ENCODE results near the gene GALNT11.

The GALNT11 gene

DNA sequence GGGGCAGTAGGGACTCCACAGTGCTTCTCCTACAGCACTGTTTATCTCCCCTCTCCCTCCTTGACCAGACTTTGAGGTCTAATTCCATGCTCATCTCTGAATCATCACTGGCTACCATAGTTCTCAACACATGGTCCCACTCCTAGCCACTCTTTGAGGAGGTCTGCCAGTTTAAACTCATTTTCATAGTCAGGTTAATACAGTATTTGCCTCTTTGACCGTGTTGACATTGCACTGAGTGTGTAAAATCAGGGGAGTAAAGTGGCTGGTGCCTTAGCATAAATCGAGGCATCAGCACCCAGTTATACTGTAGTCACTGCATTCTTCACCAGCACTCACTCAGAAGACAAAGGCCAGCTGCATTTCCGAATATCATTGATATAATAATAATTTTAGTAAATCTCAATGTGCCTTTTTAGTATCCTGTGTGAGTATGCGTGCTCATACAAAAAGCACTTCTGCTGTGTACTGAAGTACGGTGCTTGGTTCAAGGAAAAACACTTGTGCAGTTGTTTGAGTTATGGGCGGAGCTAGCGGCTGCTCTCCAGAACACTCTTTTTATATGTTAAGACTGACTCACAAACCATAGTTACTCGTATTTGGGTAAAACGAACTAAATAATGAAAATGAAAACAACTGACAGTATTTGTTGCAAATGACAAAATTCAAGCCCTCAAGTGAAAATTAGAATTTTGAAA lies 89.7 kb downstream of the GALNT11 start:
- DNase-seq (ENCODE audit: low read depth in 2 of 2, low spot score in 1 of 2): no peak

DNA sequence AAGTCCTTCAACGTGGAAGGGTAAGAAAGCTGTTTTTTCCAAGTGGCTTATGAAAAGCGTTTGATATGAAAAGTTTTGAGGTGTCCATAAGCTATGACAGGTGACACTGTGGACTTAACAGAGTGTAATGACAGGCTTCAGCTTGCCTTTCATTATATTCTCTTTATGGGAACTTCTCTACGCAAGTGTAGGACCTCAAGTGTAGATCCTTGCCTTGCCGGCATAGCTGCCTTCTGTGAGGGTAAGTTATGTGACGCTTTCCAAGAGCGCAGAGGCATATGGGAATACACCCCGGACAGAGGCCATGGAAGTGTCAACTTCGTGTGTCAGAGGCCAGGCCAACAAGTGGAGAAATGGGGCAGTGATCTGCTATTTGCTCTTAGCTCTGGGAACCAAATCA lies 91.9 kb downstream of the GALNT11 start:
- DNase-seq (ENCODE audit: low read depth in 2 of 2, low spot score in 1 of 2): no peak

DNA sequence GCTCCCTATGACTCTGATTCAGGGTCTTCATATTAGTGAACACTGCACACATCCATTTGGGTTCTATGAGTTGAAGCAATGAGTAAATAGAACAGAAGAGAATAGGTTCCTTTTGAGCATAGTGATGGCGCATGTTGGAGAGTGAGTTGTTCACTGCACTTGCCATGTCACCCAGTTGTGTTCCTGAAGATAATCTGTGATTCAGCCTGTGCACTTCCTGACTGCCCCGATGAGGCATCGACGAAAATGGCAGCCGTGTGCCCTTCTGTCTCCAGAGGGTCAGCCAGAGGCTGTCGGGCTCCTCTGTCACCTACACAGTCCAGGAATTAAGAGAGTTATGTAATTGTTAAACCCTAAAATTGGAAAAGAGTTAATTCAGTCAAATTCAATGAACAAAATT lies 94.7 kb downstream of the GALNT11 start:
- DNase-seq (ENCODE audit: low read depth in 2 of 2, low spot score in 1 of 2): no peak

DNA sequence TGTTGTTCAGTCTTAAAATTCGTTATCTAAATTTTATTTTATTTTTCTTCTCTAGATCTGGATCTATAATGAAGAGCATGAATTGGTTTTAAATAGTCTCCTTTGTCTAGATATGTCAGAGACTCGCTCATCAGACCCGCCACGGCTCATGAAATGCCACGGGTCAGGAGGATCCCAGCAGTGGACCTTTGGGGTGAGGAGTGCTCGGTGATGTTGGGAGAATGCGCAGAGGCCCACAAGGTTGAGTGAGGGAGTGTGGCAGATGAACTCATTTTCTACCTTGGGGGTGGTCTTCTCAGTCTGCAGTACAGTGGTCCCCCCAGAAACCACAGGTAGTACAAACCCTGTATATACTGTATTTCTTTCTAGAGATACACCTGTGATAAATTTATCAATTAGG lies 95.3 kb downstream of the GALNT11 start:
- DNase-seq (ENCODE audit: low read depth in 2 of 2, low spot score in 1 of 2): no peak

DNA sequence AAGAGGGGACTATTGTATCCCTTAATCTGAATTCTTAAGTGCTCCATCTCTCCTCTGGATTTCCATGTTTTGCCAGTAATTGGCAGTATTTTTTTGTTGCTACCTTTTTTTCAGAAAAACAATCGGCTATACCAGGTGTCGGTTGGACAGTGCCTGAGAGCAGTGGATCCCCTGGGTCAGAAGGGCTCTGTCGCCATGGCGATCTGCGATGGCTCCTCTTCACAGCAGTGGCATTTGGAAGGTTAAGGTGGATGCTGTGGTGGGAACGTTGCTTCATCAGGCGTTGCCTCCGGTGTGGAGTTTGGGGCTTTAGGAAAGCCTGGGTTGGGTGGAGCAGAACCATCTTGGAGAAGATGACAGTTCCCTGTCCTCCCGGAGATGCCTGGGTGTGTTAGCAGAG lies 96.0 kb downstream of the GALNT11 start:
- no peak for DNase-seq (ENCODE audit: low read depth in 2 of 2, low spot score in 1 of 2)

DNA sequence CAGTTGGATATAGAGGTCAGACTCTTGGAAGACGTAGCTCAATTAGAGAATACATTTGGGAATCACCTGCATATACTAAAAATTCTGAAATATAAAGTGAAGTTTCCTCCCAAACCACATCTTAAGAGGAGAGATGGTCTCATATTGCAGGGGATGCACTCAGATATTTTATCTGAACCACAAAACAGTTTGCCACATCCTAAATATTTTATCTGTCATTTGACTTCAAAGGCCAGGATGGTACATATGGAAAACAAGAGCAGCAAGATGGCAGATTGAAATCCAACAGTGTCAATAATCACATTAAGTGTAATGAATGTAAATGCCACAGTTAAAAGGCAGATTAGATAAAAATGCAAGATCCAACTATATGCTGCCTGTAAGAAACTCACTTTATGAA lies 97.1 kb downstream of the GALNT11 start:
- no peak for DNase-seq (ENCODE audit: low read depth in 2 of 2, low spot score in 1 of 2)

DNA sequence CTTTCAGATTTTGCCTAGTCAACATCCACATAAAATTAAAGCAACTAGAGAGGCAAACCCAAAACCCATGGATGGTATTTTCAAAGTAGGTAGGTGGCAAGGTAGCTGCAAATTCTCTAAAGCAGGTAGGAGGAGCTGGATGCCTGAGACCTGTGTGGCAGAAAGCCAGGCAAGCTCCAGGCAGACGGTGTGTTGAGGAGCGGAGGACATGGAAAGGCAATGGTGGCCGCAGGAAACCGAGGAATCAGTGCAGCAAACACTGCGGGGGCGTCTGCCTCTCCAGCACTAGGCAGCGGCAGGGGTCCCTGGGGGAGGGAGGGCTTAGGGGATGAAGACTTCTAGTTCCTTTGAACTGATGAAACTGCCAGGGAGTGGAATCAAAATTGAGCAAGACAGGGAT lies 101.3 kb downstream of the GALNT11 start:
- no peak for DNase-seq (ENCODE audit: low read depth in 2 of 2, low spot score in 1 of 2)

DNA sequence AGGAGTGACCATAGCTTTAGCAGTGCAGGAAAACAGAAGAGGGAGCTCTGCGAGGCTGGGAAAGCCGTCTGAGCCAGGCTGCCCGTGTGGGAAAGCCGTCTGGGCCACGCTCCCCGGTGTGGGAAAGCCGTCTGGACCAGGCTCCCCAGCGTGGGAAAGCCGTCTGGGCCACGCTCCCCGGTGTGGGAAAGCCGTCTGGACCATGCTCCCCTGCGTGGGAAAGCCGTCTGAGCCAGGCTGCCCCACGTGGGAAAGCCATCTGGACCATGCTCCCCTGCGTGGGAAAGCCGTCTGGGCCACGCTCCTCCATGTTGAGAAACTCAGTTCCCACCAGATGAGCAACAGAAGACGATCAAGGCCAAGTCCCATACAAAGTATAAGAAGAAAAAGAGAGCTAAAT lies 101.8 kb downstream of the GALNT11 start:
- no peak for DNase-seq (ENCODE audit: low read depth in 2 of 2, low spot score in 1 of 2)

DNA sequence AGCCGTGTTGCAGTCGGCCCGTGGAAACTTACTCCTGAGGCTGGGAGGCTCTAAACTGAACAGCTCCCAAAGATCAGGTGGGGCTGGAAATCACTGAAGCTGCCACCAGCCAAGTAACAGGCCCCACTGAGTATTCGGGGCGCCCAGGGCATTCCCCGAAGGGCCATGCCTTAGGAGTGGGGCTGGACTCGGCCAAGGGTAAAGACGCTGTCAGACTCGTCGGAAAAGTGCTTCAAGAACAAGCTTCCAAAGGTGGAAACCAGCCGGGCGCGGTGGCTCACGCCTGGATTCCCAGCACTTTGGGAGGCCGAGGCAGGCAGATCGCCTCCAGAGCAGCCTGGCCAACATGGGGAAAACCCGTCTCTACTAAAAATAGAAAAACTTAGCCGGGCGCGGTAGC lies 102.8 kb downstream of the GALNT11 start:
- DNase-seq (ENCODE audit: low read depth in 2 of 2, low spot score in 1 of 2): no peak

DNA sequence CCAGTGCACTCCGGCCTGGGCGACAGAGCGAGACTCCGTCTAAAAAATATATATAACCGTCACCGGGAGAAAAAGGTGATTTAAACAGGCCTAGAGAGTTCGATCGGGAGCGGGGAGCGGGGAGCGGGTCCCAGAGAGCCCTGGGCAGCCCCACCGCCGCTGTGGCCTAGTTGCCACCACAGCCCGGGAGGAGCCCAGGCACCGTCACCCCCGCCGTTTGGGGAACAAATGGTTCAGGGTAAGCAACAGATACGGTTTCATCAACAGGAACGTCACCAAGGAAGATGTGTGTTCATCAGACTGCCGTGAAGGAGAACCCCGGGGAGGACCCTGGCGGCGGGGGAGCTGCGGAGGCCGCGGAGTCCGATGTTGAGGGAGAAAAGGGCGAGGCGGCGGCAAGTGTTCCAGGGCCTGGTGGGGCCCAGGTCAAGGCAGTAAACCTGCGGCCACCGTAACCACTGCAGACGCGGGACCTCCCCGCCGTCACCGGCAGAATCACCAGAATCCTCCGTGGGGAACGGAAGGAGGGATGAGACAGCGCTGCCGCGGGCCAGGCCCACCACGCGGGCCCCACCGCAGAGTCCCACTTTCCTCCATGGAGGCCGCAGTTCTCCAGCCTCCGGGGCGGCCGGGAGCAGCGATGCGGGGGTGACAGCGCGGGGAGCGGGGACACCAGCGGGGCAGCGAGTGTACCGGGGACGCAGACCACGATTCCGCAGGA lies 103.4 kb downstream of the GALNT11 start:
- DNase-seq (ENCODE audit: low read depth in 2 of 2, low spot score in 1 of 2): no peak

DNA sequence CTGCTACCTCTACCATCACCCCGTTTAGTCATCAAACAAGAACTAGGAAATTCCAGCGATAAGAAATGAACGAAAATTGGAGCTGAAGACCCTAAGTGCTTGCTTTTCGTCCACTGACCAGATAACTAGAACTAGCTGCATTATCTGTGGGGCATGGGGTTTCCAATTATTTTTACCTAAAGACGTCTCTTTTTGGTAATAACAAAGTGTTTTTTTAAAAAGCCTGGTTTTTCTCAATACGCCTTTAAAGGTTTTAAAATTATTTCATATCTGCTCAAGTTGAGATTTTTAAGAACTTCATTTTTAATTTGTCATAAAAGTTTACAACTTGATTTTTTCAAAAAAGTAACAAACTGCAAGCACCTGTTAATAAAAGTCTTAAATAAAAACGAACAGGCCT lies 104.2 kb downstream of the GALNT11 start:
- no peak for DNase-seq (ENCODE audit: low read depth in 2 of 2, low spot score in 1 of 2)

DNA sequence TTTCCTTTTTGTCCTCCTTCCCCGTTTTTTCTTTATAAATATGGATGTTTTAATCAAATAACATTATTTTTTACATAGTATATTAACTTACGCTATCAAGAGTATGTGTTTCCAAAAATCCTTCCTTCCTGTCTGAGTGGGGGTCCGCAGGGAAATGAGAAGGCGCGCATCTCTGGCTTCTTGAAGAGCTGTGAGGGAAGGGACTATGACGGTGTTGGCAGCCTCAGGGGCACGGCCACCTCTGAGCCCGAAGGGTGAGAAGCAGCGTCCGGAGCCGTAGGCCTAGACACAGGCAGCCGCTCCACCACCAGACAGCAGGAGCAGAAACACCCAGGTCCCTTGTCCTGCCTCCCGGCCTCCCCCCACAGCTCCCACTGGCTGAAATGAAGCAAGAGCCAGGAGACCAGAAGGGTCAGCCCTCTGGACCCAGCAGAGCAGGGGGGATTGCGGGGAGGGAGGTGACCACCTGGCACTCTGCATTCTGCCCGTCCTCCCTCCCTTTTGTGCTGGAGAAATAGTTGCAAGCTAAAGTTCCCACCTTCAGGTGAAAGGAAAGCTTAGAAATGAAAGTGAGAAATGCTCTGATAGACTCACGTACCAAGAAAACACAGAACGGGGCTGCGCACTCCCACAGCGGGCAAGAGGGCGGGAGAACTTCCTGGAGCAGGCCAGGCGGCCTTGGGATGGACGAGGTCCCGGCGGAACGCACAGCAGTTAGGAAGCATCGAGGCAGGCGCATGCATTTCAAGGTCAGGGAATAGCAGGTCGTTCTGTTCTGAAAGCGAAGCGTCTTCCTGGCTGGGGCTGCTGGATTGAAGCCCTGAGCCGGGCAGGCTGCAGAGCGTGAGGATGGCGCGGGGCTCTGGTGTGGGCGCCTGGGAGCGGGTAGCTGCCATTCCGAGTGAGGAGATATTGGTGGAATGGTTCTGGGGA lies 105.5 kb downstream of the GALNT11 start:
- DNase-seq (ENCODE audit: low read depth in 2 of 2, low spot score in 1 of 2): no peak

DNA sequence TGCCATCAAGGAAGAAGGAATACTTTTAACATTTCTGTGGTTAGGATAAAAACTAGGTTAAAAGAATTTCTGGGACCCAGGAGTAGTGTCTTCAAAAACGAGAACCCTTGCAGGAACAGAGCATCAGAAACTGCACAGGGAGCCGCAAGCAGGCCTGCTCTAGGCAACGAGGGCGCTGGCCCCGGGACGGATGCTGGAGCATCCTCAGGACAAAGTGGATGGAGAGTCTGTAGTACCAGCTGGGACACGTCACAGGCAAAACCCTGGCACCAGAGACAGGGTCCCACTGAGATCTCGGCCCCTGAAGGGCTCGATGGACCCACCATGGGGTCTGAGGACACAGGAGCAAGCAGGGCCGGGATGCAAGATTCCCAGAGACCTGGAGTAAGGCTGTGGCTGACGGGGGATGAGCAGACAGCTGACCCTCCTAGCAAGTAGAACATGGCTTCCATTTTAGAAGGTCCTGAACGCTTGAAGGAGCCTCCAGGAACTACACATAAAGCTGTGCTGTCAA lies 106.6 kb downstream of the GALNT11 start:
- DNase-seq (ENCODE audit: low read depth in 2 of 2, low spot score in 1 of 2): no peak

DNA sequence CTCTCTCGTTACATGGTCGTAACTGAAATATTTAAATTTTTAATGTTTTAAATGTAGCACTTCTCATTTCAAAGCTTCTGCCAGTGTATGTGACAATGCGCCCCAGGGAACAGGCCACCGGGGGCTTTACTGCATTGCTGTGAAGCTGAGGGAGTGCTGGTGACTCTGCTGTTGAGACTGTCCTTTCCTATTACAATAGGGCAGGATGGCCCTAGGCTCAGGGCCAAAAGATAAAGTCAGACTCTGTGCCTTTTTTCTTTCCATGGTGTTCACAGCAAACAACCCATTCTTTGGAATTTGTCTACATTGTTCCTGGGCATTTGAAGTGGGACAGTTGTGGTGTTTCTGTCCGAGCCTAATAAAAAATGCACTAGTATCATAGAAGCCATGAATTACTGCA lies 107.3 kb downstream of the GALNT11 start:
- DNase-seq (ENCODE audit: low read depth in 2 of 2, low spot score in 1 of 2): no peak

DNA sequence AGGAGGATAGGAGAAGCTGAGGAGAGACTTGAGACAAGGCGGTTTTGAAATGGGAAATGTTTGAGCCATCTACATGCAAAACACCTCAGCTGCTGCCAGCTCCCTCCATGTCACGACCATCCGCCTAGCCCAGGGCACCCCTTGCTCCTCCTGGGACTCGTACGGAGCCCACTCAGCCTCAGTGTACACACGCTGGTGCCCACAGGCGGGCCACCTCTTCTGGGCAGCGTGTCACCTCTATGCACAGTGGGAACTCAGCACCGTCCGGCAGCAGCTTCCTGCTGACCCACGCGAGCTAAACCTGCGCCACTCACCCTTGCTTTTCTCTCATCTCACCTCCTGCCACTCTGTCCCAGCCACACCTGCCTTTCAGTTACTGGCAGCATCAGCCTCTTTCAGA lies 108.3 kb downstream of the GALNT11 start:
- DNase-seq (ENCODE audit: low read depth in 2 of 2, low spot score in 1 of 2): no peak

DNA sequence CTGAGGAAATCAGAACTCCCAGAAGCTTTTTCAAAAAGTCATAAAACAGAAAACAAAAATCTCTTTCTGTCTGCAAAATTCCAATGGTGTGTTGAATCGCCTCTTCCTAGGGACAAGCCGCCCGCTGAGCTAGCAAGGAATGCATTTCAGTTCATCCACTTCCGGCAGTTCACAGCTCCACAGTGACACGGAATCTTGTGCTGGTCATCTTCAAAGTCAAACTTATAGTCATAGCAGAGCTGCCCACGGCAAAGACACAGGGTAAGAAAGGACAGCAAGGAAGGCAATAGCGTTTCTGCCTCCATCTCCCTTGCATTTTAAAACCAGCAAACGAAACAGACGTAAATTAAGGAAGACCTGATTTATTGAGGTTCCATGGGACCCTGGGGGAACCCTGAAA lies 111.2 kb downstream of the GALNT11 start:
- no peak for DNase-seq (ENCODE audit: low read depth in 2 of 2, low spot score in 1 of 2)

DNA sequence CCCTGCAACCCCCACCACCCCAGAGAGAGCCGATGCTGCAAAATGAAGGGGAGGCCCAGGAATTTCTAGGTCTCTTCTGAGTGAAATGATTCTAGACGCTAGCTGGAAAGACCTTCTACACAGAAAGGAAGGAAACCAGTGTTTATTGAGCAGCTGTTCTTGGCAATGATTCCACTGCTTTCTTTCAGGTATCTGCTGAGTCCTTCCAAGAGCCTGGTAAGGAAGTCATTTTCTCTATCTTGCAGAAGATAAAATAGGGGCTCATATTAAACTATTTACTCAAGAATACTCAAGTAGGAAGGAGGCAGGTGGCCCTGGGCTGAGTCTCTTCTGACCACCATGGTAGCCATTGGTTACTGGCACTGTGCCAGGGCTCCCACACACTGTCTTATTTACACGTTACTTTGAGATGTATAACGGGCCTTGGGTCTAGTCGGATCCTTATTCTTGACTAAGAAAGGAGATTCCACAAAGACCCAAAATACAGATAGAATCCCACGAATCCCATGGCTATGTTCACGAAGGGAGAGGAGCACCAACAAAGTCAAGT lies 112.1 kb downstream of the GALNT11 start:
- no peak for DNase-seq (ENCODE audit: low read depth in 2 of 2, low spot score in 1 of 2)

DNA sequence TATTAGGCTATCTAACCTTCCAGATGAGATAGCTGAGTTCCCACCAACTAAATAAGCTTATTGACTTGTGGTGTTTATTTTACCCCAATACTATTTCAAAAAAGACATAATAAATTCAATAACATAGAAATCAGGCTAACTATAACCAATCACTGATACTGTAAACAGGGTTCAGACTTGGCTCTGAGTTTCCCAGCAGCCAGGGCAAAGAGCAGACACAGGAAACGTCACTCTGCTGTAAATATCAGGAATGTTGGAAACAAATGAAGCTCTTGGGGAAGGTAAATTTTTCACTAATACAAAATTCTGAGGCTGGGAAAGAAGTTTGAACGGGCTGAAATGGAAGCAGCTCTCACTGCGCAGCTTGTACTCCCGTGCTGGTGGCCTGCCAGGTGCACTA lies 114.6 kb downstream of the GALNT11 start:
- no peak for DNase-seq (ENCODE audit: low read depth in 2 of 2, low spot score in 1 of 2)

DNA sequence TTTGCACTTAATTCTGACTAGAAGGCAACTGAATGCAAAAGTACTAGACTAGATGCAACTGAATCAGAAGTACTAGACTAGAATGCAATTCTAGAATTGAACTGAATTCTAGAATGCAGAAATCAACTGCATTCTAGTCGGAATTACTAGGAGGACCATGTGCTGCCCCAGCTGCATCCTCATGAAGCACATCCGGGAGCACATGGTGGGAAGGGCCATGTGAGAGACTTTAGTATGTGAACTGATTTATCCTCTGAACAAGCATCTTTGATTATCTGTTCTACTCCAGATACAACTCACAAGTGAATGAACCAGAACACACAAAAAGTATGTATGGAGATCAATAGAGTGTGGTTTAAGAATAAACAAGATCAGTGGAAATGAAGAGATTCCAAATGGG lies 115.1 kb downstream of the GALNT11 start:
- no peak for DNase-seq (ENCODE audit: low read depth in 2 of 2, low spot score in 1 of 2)

DNA sequence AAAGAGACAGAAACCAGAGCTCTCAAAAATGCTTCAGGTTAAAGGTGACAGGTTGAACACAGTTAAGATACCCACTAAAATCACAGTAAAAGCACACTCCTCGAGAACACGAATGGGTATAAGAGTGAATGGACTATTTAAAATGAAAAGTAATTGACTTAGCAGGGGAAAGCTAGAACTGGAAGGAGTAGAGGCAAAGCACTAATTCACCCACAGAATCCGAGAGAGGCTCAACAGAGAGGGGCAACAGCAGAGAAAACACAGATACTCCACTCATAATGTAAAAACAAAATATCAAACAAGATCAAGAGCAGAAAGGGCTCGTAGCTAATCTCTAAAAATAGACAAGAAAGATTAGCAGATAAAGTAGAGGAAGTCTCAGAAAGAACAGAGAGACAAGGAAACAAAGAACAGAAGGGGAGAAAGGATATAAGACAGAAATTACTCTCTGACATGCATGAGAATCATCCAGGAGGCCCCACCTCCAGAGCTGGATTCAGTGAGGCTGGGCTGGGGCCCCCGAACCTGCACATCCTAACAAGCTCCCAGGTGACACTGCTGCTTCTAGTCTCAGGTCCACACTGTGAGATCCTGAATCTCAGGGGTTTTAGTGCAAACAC lies 117.6 kb downstream of the GALNT11 start:
- DNase-seq (ENCODE audit: low read depth in 2 of 2, low spot score in 1 of 2): no peak
